ENCODE measurements around the gene BRAF. TPM values are rescaled to one million over a fixed set of nuclear protein-coding genes. Genes with fewer than 3 reads are reported as not detected.

Gene BRAF
- total RNA-seq, 1 experiment from 2014 or later: 29.7 TPM

DNA sequence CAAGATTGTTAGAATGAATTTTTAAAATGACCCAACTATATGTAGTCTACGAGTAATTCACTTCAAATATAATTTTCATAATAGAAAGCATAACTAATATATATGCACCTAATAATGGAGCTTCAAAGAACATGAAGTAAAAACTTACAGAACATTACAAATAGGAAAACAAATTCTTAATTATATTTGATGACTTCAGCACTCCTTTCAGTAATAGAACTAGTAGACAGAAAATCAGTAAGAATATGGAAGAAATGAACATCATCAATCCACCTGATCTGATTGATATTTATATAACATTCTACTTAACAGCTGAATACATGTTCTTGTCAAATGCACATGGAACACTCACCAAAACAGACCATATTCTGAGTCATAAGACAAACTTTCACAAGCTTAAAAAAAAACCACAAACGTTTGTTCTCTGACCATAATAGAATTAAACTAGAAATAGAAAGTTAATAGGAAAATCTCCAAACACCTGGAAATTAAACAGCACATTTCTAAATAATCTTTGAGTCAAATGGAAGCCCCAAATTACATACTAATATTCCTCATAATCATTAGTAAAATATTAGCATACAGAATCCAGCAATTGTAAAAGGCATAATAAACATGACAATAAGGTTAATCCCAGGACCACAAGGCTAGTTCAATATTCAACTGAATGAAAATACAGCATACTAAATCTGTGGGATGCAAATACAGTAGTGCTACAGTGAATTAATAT is 48.0 kb downstream of the BRAF start (continued):
- TF ChIP-seq, protein P1, sequence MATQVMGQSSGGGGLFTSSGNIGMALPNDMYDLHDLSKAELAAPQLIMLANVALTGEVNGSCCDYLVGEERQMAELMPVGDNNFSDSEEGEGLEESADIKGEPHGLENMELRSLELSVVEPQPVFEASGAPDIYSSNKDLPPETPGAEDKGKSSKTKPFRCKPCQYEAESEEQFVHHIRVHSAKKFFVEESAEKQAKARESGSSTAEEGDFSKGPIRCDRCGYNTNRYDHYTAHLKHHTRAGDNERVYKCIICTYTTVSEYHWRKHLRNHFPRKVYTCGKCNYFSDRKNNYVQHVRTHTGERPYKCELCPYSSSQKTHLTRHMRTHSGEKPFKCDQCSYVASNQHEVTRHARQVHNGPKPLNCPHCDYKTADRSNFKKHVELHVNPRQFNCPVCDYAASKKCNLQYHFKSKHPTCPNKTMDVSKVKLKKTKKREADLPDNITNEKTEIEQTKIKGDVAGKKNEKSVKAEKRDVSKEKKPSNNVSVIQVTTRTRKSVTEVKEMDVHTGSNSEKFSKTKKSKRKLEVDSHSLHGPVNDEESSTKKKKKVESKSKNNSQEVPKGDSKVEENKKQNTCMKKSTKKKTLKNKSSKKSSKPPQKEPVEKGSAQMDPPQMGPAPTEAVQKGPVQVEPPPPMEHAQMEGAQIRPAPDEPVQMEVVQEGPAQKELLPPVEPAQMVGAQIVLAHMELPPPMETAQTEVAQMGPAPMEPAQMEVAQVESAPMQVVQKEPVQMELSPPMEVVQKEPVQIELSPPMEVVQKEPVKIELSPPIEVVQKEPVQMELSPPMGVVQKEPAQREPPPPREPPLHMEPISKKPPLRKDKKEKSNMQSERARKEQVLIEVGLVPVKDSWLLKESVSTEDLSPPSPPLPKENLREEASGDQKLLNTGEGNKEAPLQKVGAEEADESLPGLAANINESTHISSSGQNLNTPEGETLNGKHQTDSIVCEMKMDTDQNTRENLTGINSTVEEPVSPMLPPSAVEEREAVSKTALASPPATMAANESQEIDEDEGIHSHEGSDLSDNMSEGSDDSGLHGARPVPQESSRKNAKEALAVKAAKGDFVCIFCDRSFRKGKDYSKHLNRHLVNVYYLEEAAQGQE (IDR thresholded peaks at IDR 0.05; ENCODE audit: low read depth): no peak
- no peak for TF ChIP-seq ZFX (IDR thresholded peaks at IDR 0.05)
- TF ChIP-seq POLR2AphosphoS5 (IDR thresholded peaks at IDR 0.05; ENCODE audit: low read depth, low read length): no peak
- no peak for TF ChIP-seq RAD21 (IDR thresholded peaks at IDR 0.05; ENCODE audit: low read depth)
- TF ChIP-seq ELF1 (IDR thresholded peaks at IDR 0.05; ENCODE audit: borderline replicate concordance, low read depth): no peak

DNA sequence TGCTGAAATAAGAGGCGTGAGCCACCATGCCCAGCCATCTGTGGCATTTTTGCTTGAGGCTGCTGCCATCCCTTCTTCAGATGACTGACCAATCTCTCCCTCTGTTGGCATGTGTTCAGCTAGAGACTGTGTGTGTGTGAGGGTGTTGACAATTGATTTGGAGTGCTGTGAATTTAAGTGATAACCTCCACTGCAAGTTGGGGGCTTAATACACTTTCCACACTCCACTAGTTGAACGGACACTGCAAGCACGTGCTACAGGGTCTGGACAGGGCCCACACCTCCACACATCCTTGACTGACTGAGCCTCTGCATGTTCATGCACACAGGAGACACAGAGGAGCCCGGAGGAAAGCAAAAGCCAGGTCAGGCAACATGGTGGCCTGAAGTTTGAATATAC is 51.3 kb downstream of the BRAF start:
- Histone ChIP-seq H3K27ac (ENCODE audit: low read depth, low read length) (no peak overlapping the region), H3K27me3 (ENCODE audit: insufficient read depth, low read length) (no peaks in the 10 kb centered on the region), H3K4me1 (ENCODE audit: control insufficient read depth in 1 of 2, insufficient read depth in 2 of 2, low read length in 2 of 2) (no peaks in the 10 kb centered on the region), H3K4me3 (replicated peaks in 1 of 2; ENCODE audit: low read depth in 1 of 2, low read length in 2 of 2) (no peak overlapping the region), H3K4me2 (ENCODE audit: low read length) (no peak overlapping the region), H3K9me2 (ENCODE audit: insufficient read depth) (no peaks in the 10 kb centered on the region), H2AFZ (ENCODE audit: low read depth, low read length, poor library complexity, severe bottlenecking) (no peak overlapping the region), H3K79me2 (ENCODE audit: insufficient read depth, low read length) (peaks cover 80% of the 10 kb centered on the region), H3K9me3 (ENCODE audit: control insufficient read depth in 1 of 2, insufficient read depth in 1 of 2, low read depth in 1 of 2, low read length in 2 of 2) (no peaks in the 10 kb centered on the region), H3K9ac (ENCODE audit: low read length) (no peak overlapping the region), H4K20me1 (ENCODE audit: insufficient read depth) (peaks cover 4% of the 10 kb centered on the region; the same call in 1 of the 2 replicates), H3K36me3 (ENCODE audit: control insufficient read depth in 1 of 2, insufficient read depth in 2 of 2, low read length in 2 of 2) (no peaks in the 10 kb centered on the region)
- CTCF ChIA-PET: no interaction called here
- ATAC-seq (no peak), DNase-seq (ENCODE audit: low read depth, low spot score) (no peak)
- TF ChIP-seq, protein P2, sequence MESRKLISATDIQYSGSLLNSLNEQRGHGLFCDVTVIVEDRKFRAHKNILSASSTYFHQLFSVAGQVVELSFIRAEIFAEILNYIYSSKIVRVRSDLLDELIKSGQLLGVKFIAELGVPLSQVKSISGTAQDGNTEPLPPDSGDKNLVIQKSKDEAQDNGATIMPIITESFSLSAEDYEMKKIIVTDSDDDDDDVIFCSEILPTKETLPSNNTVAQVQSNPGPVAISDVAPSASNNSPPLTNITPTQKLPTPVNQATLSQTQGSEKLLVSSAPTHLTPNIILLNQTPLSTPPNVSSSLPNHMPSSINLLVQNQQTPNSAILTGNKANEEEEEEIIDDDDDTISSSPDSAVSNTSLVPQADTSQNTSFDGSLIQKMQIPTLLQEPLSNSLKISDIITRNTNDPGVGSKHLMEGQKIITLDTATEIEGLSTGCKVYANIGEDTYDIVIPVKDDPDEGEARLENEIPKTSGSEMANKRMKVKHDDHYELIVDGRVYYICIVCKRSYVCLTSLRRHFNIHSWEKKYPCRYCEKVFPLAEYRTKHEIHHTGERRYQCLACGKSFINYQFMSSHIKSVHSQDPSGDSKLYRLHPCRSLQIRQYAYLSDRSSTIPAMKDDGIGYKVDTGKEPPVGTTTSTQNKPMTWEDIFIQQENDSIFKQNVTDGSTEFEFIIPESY (IDR thresholded peaks at IDR 0.05; ENCODE audit: extremely low read depth, insufficient replicate concordance, low read length): no peak
- TF ChIP-seq EGR1 (IDR thresholded peaks at IDR 0.05; ENCODE audit: low read depth) (no peak), CEBPB (IDR thresholded peaks at IDR 0.05; ENCODE audit: low read depth) (no peak), POLR2A (IDR thresholded peaks at IDR 0.05; ENCODE audit: borderline replicate concordance, extremely low read depth, insufficient read depth, insufficient read length) (no peak), TCF7L2 (IDR thresholded peaks at IDR 0.05; ENCODE audit: borderline replicate concordance, extremely low read depth, insufficient read depth, insufficient read length) (no peak), RAD21 (IDR thresholded peaks at IDR 0.05; ENCODE audit: low read depth) (no peak), SRF (IDR thresholded peaks at IDR 0.05; ENCODE audit: low read depth) (no peak), YY1 (IDR thresholded peaks at IDR 0.05; ENCODE audit: extremely low read depth, insufficient replicate concordance, low read depth, low read length) (no peak), ZFX (IDR thresholded peaks at IDR 0.05) (no peak)
- RAD21 ChIA-PET (ENCODE audit: low non-redundant PET in 1 of 2, low total read pairs in 2 of 2, uncharacterized antibody in 2 of 2, unreplicated experiment in 2 of 2): no interaction called here
- intact Hi-C loops (cut with micrococcal nuclease): no loop called here
- POLR2A ChIA-PET: no interaction called here
- no TSS peak for BruUV-seq (replicated peaks)

All from HCT116 (cell line).